ENCODE measurements around the gene HOXC10. TPM values are rescaled to one million over a fixed set of nuclear protein-coding genes. Genes with fewer than 3 reads are reported as not detected.

Gene HOXC10
- total and polyA plus RNA-seq, 2 experiments from 2014 or later: not detected

GRCh38 chr12:54027442-54027786, 42.5 kb downstream of the HOXC10 start (continued):
- TF ChIP-seq ZNF462 (CRISPR knock-in tag; IDR thresholded peaks at IDR 0.05) (no peak), ZNF331 (CRISPR knock-in tag; IDR thresholded peaks at IDR 0.05; ENCODE audit: low read depth) (no peak), NANOG (IDR thresholded peaks at IDR 0.05; ENCODE audit: borderline replicate concordance) (no peak), CTCF (conservative IDR thresholded peaks at IDR 0.05; ENCODE audit: low read depth in 2 of 2) (no peak), STAT1 (IDR thresholded peaks at IDR 0.05; ENCODE audit: unreplicated experiment) (no peak), ZNF114 (CRISPR knock-in tag; IDR thresholded peaks at IDR 0.05) (no peak), EZH2 (IDR thresholded peaks at IDR 0.05; ENCODE audit: low read depth, unreplicated experiment) (no peak), POLR2AphosphoS5 (IDR thresholded peaks at IDR 0.05; ENCODE audit: low read depth) (no peak), EZH2phosphoT487 (IDR thresholded peaks at IDR 0.05; ENCODE audit: unreplicated experiment) (no peak), CREB1 (CRISPR knock-in tag; IDR thresholded peaks at IDR 0.05; ENCODE audit: low read depth) (no peak), ETS1 (IDR thresholded peaks at IDR 0.05) (no peak), JUNB (IDR thresholded peaks at IDR 0.05; ENCODE audit: unreplicated experiment) (no peak)

All from GM23338 (cell line).